ENCODE data around the gene USP31. TPM values are rescaled to one million over a fixed set of nuclear protein-coding genes. Genes with fewer than 3 reads are reported as not detected.

USP31 gene
- total and polyA plus RNA-seq, 2 of the 13 experiments (the other 11 are each of a cell fraction or from before 2014, with no cell fraction given) = 22.5 to 23.3 TPM

GRCh38 chr16:23045025-23045424, 104.2 kb downstream of the USP31 start:
- POLR2A ChIA-PET = no interaction called here
- Histone ChIP-seq H3K4me3 (replicated peaks in 1 of 3; ENCODE audit: insufficient read depth in 1 of 3, low read depth in 2 of 3, low read length in 3 of 3) (no peak overlapping the region), H3K4me2 (ENCODE audit: low read depth, low read length) (no peak overlapping the region), H3K9me3 (ENCODE audit: low read length) (no peaks in the 10 kb centered on the region), H3K79me2 (ENCODE audit: insufficient read depth, low read length) (no peaks in the 10 kb centered on the region), H3K27ac (ENCODE audit: extremely low read length, insufficient read depth, low read length) (no peak overlapping the region), H2AFZ (ENCODE audit: low read length) (no peak overlapping the region), H3K4me1 (ENCODE audit: insufficient read depth, low read length) (no peaks in the 10 kb centered on the region), H3K9ac (ENCODE audit: insufficient read depth, low read depth, low read length) (no peak overlapping the region), H3K36me3 (replicated peaks in 1 of 2; ENCODE audit: control insufficient read depth in 1 of 2, insufficient read depth in 2 of 2, low read length in 2 of 2) (no peaks in the 10 kb centered on the region), H3K27me3 (ENCODE audit: control insufficient read depth in 1 of 2, insufficient read depth in 2 of 2, low read length in 2 of 2) (peaks cover 0 to 3% of the 10 kb centered on the region in 2 experiments; a peak in 1 of 5 replicates), H4K20me1 (ENCODE audit: insufficient read depth, low read length) (no peaks in the 10 kb centered on the region)
- BruUV-seq (replicated peaks) = no TSS peak
- intact Hi-C loops (cut with micrococcal nuclease; ENCODE audit: unreplicated experiment) (no loop called here), in situ Hi-C loops (cut with HindIII; ENCODE audit: extremely low pct_ligation_motif_present, low pct_unique_long_range_greater_than_20kb) (no loop called here)
- DNase-seq (ENCODE audit: low spot score) (no peak), ATAC-seq (no peak), FAIRE-seq (no peak)
- no peak for TF ChIP-seq POLR2G (IDR thresholded peaks at IDR 0.05; ENCODE audit: low read depth, low read length)
- TF ChIP-seq NR2F1 (CRISPR knock-in tag; IDR thresholded peaks at IDR 0.05) = no peak
- TF ChIP-seq SMARCC2 (IDR thresholded peaks at IDR 0.05) = no peak
- no peak for TF ChIP-seq GATA4 (IDR thresholded peaks at IDR 0.05; ENCODE audit: borderline replicate concordance, low read depth)
- CTCF ChIA-PET (ENCODE audit: low intra/inter-chr PET ratio, low total read pairs) = no interaction called here
- 0% methylated on average over 1 of the region's 1 CpG for WGBS (ENCODE audit: low lambda C conversion rate)

DNA sequence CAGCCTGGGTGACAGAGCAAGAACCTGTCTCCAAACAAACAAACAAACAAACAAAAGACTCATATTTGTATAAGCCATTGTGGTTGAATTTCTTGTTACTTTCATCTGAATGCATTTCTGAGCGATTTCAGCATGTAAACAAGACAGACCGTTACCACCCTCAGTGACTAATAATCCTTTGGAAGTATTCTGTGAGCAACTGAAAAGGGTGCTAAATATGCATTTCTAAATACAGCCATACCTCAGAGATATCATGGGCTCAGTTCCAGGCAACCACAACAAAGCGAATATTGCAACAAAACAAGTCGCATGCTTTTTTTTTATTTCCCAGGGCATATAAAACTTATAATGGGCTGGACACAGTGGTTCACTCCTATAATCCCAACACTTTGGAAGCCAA, 109.0 kb downstream of the USP31 start:
- H3K4me2 ChIP-seq (ENCODE audit: low read depth, low read length) = no peak overlapping the region
- no TSS peak for BruUV-seq (replicated peaks)
- no peaks in the 10 kb centered on the region for H3K36me3 ChIP-seq (replicated peaks in 1 of 2; ENCODE audit: control insufficient read depth in 1 of 2, insufficient read depth in 2 of 2, low read length in 2 of 2)
- intact Hi-C loops (cut with micrococcal nuclease; ENCODE audit: unreplicated experiment) = no loop called here
- H3K9me3 ChIP-seq (ENCODE audit: low read length) = no peaks in the 10 kb centered on the region
- POLR2A ChIA-PET = no interaction called here
- no peak for FAIRE-seq
- no peaks in the 10 kb centered on the region for H4K20me1 ChIP-seq (ENCODE audit: insufficient read depth, low read length)
- in situ Hi-C loops (cut with HindIII; ENCODE audit: extremely low pct_ligation_motif_present, low pct_unique_long_range_greater_than_20kb) = no loop called here
- no peaks in the 10 kb centered on the region for H3K79me2 ChIP-seq (ENCODE audit: insufficient read depth, low read length)
- ATAC-seq = no peak
- H3K4me3 ChIP-seq (replicated peaks in 1 of 3; ENCODE audit: insufficient read depth in 1 of 3, low read depth in 2 of 3, low read length in 3 of 3) = no peak overlapping the region
- H3K4me1 ChIP-seq (ENCODE audit: insufficient read depth, low read length) = no peaks in the 10 kb centered on the region
- no peak overlapping the region for H2AFZ ChIP-seq (ENCODE audit: low read length)
- no peak overlapping the region for H3K9ac ChIP-seq (ENCODE audit: insufficient read depth, low read depth, low read length)
- WGBS (ENCODE audit: low lambda C conversion rate) = 42% methylated on average over 4 of the region's 4 CpGs
- H3K27me3 ChIP-seq (ENCODE audit: control insufficient read depth in 1 of 2, insufficient read depth in 2 of 2, low read length in 2 of 2) = no peaks in the 10 kb centered on the region; a peak in 1 of 5 replicates
- no peak overlapping the region for H3K27ac ChIP-seq (ENCODE audit: extremely low read length, insufficient read depth, low read length)
- DNase-seq (ENCODE audit: low spot score) = no peak
- CTCF ChIA-PET (ENCODE audit: low intra/inter-chr PET ratio, low total read pairs) = no interaction called here
- TF ChIP-seq ELF4 (CRISPR knock-in tag; IDR thresholded peaks at IDR 0.05; ENCODE audit: borderline replicate concordance) = no peak
- no peak for TF ChIP-seq ZNF468 (CRISPR knock-in tag; IDR thresholded peaks at IDR 0.05)
- no peak for TF ChIP-seq KDM2A (CRISPR knock-in tag; IDR thresholded peaks at IDR 0.05; ENCODE audit: borderline replicate concordance, low read depth)
- TF ChIP-seq, protein P1, sequence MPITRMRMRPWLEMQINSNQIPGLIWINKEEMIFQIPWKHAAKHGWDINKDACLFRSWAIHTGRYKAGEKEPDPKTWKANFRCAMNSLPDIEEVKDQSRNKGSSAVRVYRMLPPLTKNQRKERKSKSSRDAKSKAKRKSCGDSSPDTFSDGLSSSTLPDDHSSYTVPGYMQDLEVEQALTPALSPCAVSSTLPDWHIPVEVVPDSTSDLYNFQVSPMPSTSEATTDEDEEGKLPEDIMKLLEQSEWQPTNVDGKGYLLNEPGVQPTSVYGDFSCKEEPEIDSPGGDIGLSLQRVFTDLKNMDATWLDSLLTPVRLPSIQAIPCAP (CRISPR knock-in tag; IDR thresholded peaks at IDR 0.05; ENCODE audit: low read depth) = no peak
- TF ChIP-seq ZNF816 (CRISPR knock-in tag; IDR thresholded peaks at IDR 0.05; ENCODE audit: borderline replicate concordance) = no peak
- no peak for TF ChIP-seq CENPX (CRISPR knock-in tag; IDR thresholded peaks at IDR 0.05)
- no peak for TF ChIP-seq TARDBP (CRISPR knock-in tag; IDR thresholded peaks at IDR 0.05)
- no peak for TF ChIP-seq ATF3 (CRISPR knock-in tag; IDR thresholded peaks at IDR 0.05)
- no peak for TF ChIP-seq CBX2 (IDR thresholded peaks at IDR 0.05; ENCODE audit: low read depth, low read length)
- no peak for TF ChIP-seq CBX2 (CRISPR knock-in tag; IDR thresholded peaks at IDR 0.05; ENCODE audit: low read depth)
- no peak for TF ChIP-seq HMGXB4 (CRISPR knock-in tag; IDR thresholded peaks at IDR 0.05; ENCODE audit: borderline replicate concordance in 1 of 2, low read depth in 1 of 2)
- TF ChIP-seq PCBP1 (IDR thresholded peaks at IDR 0.05; ENCODE audit: borderline replicate concordance, low read depth, low read length) = no peak
- TF ChIP-seq MAF1 (CRISPR knock-in tag; IDR thresholded peaks at IDR 0.05; ENCODE audit: borderline replicate concordance) = no peak

Data from HepG2 (cell line).